Fibroblast of skin of back (primary cell): Measurements from ENCODE around the gene ZDHHC14.

Experiments
- DNase-seq: peaks from one replicate; pipeline ENCODE4 v3.0.0-alpha.2; 2013

Gene ZDHHC14

GRCh38 chr6:157535340-157536222, 154.6 kb downstream of the ZDHHC14 start:
- DNase-seq, result peak; percentile 16

- DNase-seq, result no peak
Measured at GRCh38 chr6:157536223-157536545, 155.2 kb downstream of the ZDHHC14 start.

GRCh38 chr6:157537556-157537955, 156.6 kb downstream of the ZDHHC14 start:
- no peak for DNase-seq

GRCh38 chr6:157538168-157538567, 157.2 kb downstream of the ZDHHC14 start:
- DNase-seq, result no peak

GRCh38 chr6:157538698-157539097, 157.7 kb downstream of the ZDHHC14 start:
- DNase-seq, result no peak

DNA sequence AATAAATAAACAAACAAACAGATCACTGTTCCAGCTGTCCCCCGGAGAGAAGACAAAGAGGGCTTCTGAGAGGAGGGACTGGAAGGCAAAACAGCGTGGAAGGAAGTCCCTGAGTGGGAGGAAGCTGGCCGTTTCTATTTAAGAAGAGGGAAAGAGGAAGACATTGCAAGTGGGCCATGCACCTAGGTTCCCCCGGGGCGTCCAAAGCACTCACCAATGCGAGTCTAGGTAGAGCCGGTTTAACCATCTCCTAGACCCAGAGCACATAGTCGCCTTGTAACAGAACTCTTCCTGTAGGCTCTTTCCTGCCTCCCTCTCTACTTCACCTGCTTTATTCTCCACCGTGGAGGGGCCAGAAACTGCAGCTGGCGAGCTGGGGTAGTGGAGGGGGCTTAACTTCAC, 158.4 kb downstream of the ZDHHC14 start:
- no peak for DNase-seq

- DNase-seq, result no peak
Measured at GRCh38 chr6:157539900-157540752, 159.1 kb downstream of the ZDHHC14 start.

GRCh38 chr6:157541618-157542413, 160.8 kb downstream of the ZDHHC14 start:
- DNase-seq, result no peak

DNA sequence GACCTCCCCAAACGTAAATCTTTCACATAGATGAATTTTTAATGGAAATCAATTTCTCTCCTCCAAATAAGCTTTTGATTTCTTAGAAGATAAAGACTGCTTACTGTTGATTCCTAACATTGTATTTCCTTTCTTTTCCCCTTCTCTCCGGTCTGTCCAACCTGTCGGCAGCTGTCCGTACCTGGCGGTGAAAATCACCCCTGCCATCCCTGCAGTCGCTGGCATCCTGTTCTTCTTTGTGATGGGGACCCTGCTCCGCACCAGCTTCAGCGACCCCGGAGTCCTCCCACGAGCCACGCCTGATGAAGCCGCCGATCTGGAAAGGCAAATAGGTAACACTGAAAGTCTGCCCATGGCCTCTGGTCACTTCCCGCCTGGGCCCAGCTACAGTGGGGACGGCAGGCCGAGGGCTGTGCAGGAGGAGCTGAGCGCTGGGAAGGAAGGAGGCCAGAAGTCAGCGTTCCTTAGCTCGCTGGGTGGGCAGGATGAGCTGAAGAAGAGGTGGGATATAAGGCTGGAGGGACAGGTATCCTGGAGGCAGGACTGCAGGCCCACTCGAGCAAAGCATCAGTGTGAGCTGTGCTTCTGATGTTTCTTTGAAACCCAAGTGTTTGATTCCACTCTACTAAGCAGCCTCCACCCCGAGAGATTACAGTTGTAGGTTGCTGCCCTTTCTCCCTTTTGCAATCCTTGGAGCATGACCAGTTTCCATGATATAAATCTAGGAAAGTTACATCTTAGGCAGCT, 161.6 kb downstream of the ZDHHC14 start:
- no peak for DNase-seq

GRCh38 chr6:157546321-157546720, 165.3 kb downstream of the ZDHHC14 start:
- DNase-seq, result no peak

- no peak for DNase-seq
Measured at GRCh38 chr6:157547112-157547511, 166.1 kb downstream of the ZDHHC14 start.

DNA sequence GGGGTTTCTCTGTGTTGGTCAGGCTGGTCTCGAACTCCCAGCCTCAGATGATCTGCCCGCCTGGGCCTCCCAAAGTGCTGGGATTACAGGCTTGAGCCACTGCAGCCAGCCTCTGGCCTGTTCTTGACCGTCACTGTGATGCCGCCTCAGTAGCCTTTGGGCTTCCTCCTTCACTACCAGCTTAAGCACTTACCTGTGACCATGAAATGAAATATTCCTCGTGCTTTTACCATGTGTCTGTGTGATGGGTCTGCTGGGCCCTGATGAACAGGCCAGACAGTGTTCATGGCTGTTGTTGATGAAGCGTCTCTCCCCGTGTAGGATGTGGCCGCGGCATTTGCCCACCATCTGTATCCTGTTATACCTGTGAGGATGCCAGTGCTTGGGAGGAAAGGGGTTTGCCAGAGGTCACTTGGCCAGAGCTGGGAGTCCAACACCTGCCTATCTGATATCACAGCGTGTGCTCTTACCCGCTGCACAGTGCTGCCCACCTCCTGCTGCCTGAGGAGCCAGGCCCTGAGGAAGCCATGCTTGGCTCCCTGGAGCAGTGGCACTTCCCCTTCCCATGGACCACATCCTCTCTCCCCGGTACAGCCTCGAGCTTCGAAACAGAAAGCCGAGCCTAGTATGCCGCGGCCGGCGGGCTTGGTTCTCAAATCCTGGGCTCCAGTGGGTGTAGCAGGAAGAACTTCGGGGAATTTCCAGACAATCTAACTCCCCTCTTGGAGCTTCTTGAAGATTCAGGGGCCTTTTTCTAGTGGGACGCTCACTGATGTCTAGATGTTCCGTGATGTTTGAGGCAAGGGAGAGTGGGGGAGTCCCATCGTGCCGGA, 167.9 kb downstream of the ZDHHC14 start:
- DNase-seq, result no peak

DNA sequence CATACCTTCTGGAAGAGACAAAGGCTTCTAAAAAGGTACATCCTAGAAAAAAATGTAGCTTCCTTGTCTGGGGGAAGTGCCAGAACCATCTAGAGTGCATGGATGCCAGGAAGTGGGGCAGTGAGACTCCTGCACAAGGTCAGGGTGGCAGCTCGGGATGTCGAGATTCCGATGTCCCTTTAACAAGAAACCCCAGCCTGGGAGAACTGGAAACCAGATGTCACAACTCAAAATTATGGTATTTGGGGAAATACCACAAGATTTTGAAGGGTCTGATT, 168.4 kb downstream of the ZDHHC14 start:
- no peak for DNase-seq

DNA sequence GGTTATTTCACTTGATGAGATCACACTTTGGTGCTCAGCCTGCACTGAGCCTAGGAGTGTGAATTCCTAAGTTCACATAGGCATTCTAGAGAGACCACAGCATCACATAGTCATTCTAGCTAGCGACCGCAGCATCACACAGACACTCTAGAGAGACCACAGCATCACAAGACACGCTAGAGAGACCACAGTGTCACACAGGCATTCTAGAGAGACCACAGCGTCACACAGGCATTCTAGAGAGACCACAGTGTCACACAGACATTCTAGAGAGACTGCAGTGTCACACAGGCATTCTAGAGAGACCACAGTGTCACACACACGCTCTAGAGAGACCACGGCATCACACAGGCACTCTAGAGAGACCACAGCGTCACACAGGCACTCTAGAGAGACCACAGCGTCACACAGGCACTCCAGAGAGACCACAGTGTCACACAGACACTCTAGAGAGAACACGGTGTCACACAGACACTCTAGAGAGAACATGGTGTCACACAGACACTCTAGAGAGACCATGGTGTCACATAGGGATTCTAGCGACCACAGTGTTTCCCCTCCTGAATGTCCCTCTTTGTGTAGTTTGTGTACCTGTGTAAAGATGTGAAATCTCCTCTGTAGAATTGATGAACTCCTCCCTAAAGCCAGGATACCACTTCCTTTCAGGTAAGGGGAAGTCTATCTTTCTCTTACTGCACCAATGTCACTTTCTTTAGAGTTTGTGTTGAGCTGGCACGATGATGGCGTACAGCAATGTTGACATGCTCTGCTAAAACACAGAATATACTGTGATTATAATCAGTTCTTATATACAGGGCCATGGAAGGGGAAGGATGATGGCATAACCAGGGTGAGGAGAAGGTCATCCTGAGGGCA, 169.4 kb downstream of the ZDHHC14 start:
- DNase-seq, result peak; percentile 16

- no peak for DNase-seq
Measured at GRCh38 chr6:157551041-157551832, 170.2 kb downstream of the ZDHHC14 start.

- DNase-seq, result no peak
Measured at GRCh38 chr6:157552081-157552747, 171.2 kb downstream of the ZDHHC14 start.

DNA sequence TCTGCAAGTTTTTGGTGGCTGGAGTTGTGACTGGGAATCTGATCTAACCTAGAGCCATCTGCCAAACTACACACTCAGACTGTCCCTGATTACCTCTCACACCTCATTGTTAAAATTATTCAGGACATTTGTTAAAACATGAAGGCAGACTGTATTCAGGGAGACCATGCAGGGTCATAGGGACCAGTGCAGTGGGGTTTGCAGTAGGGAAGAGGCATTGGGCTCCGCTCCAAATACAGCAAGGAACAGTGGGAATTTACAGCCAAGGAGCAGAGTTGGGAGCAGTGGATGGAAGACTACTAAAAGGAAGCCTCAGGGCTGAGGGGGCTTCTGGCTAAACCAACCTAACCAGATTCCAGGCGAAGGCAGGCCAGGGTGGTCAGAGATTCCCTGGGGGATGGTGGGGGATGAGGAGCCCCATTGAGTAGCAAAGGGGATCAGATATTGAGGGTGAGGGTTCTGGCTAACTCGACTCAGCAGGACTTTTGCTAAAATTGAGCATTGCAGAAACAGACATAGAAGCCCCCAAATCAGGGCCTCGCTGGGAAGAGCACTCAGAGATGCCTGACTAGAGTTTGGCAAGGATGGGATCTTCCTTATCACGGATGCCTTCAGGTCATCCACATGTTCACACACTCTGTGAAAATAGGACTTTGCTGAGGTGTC, 172.0 kb downstream of the ZDHHC14 start:
- no peak for DNase-seq

- DNase-seq, result no peak
Measured at GRCh38 chr6:157554747-157555146, 173.8 kb downstream of the ZDHHC14 start.
